A673 (cell line): ENCODE measurements around the gene TCEA2.
A peak's percentile ranks its signal among the peaks of the same experiment; 100 is the strongest.

Experiments
- EZH2 ChIP-seq: fragments of 200-600 bp; sonication (generic); IDR thresholded peaks from 2 replicates; pipeline ENCODE4 v1.6.1; 2017; ENCODE audit warnings: borderline replicate concordance, low read depth, mild to moderate bottlenecking, mixed read lengths, antibody characterized with exemption, low read length; ENCODE audit not compliant: poor library complexity, severe bottlenecking
- TF ChIP-seq, protein P1 (sequence below): fragments of 300-800, 200-600 bp; sonication (generic); conservative IDR thresholded peaks from 2 replicates; pipeline ENCODE4 v1.5.1; 2017; ENCODE audit warnings: low read depth, mild to moderate bottlenecking, antibody characterized with exemption, low read length, moderate library complexity, mixed read lengths

DNA sequence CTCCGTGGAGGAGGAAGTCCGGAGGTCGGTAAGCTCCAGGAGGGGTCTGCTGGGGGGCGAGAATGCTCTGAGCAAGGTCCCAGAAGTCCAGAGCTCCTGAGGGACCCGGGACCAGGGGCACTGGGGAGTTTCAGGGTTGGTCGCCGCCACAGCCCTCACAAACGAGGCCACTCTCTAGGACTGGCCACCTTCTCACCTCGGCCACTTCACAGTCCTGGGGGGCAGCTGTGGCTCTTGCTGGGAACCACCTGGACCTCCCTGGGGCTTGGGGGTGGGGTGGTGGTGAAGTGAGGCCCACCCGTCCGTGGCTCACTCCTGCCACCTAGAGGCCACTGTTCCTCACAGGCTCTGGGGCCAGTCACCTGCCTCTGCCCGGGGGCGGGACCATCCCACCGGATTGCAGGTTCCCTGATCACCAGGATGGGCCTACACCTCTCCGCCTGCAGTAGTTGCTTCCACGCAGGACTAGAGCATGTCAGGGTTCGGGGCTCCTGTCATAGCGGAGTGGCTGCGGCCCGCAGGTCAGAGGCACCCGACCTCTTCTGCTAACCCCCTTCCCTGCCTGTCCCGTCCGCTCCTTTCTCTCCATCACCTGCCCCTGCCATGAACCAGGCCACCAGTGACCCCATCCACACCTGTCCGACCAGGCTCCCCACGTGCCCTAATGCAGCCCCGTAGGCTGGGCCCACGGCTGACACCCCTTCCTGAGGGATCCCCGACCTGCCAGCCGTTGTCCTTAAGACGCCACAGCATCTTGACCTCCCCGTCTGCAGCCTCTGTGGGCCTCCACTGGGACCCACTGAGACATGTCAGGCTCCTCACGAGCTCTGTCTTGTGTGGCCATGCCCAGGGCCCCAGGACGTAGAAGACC, 5.1 kb upstream of the TCEA2 start:
- TF ChIP-seq, protein P1, sequence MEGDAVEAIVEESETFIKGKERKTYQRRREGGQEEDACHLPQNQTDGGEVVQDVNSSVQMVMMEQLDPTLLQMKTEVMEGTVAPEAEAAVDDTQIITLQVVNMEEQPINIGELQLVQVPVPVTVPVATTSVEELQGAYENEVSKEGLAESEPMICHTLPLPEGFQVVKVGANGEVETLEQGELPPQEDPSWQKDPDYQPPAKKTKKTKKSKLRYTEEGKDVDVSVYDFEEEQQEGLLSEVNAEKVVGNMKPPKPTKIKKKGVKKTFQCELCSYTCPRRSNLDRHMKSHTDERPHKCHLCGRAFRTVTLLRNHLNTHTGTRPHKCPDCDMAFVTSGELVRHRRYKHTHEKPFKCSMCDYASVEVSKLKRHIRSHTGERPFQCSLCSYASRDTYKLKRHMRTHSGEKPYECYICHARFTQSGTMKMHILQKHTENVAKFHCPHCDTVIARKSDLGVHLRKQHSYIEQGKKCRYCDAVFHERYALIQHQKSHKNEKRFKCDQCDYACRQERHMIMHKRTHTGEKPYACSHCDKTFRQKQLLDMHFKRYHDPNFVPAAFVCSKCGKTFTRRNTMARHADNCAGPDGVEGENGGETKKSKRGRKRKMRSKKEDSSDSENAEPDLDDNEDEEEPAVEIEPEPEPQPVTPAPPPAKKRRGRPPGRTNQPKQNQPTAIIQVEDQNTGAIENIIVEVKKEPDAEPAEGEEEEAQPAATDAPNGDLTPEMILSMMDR: peak; percentile 90
- TF ChIP-seq EZH2: no peak
